ENCODE data around the gene PDZD4. TPM values are rescaled to one million over a fixed set of nuclear protein-coding genes. Genes with fewer than 3 reads are reported as not detected.

PDZD4 gene
- total RNA-seq, 2 donors from 2014 or later: 0.82 to 5.0 TPM

DNA sequence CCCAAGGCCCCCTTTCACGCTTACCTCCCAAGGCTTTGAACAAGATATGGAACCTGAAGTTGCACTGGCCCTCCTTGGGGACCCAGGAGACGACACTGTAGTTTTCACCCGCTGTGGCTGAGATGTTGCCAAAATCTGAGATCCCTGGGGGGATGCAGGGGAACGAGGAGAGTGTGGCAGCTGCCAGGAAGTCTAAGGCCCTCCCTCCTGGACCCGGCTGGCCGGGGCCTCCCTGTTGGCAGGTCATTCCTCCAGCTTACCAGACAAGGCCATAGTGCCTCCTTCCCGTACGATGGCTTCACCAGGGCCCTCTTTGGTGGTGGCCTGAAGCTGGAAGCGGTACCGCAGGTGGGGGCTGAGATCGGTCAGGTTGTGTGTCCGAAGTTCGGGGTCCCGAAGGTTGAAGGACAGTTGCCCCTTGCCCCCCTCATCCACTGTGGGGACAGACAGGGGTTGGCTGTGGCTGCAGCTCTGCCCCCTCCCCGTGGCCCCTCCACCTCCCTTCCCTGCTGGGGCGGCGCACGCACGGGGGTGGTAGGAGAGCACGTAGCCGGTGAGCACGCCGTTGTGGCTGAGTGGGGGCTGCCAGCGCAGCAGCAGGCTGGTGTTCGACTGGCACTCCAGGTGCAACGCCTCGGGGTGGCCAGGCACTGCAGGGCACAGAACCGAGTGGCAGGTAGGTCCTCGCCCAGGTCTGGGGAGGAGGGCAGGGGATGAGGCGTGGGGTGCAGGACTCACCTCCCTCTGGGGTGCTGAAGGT is 34.4 kb upstream of the PDZD4 start:
- no peaks in the 10 kb centered on the region for H3K4me1 Mint-ChIP-seq (ENCODE audit: low read depth)
- ATAC-seq (replicated peaks in 1 of 2) (no peak), DNase-seq (no peak)
- H3K36me3 Mint-ChIP-seq (ENCODE audit: insufficient read depth in 2 of 2): no peaks in the 10 kb centered on the region
- peaks cover 18% of the 10 kb centered on the region for H3K27me3 Mint-ChIP-seq (ENCODE audit: low read depth)
- no peak overlapping the region for H3K4me3 Mint-ChIP-seq
- no peaks in the 10 kb centered on the region for H3K9me3 Mint-ChIP-seq
- no peak overlapping the region for H3K27ac Mint-ChIP-seq

- H3K4me3 Mint-ChIP-seq: no peak overlapping the region
- H3K27me3 Mint-ChIP-seq (ENCODE audit: low read depth): peaks cover 18% of the 10 kb centered on the region
- no peak overlapping the region for H3K27ac Mint-ChIP-seq
- no peak for ATAC-seq (replicated peaks in 1 of 2)
- H3K9me3 Mint-ChIP-seq: no peaks in the 10 kb centered on the region
- no peaks in the 10 kb centered on the region for H3K36me3 Mint-ChIP-seq (ENCODE audit: insufficient read depth in 2 of 2)
- no peak for DNase-seq
- H3K4me1 Mint-ChIP-seq (ENCODE audit: low read depth): no peaks in the 10 kb centered on the region
Observed at GRCh38 chrX:153864101-153864500, 33.8 kb upstream of the PDZD4 start.

DNA sequence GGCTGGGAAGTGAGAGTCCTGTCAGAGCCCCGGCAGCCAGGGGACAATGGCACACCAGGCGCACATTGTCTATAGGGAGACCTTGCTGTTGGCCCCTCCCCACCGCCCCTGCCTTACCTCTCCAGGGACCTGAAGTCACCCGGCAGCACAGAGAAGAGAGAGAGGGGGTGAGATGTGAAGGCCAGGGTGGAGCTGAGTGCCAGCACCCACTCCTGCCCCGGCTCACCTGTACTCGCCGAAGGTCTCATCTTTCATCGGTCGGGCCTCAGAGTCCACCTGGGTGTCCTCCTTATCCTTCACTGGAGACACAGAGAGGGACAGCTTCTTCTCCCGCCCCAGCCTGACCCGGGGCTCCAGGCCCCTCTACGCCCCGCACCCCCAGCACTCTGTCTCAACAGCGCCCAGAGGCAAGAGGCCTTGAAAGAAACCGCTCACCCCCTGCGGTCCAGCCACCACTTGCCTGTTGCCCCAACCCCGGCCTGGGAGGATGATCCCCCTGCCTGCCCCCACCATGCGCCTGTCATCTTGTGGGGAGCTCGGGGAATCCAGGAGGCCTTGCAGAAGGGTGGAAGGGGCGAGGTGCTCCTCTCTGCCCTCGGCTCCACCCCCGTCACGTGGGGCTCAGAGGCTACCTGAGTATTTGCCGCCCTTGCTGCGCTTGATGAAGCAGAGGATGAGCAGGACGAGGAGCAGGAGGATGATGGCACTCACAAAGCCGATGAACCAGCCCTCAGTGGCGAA is 33.1 kb upstream of the PDZD4 start:
- Mint-ChIP-seq H3K27ac (no peak overlapping the region), H3K36me3 (ENCODE audit: insufficient read depth in 2 of 2) (no peaks in the 10 kb centered on the region), H3K4me3 (no peak overlapping the region), H3K27me3 (ENCODE audit: low read depth) (peaks cover 18% of the 10 kb centered on the region), H3K4me1 (ENCODE audit: low read depth) (no peaks in the 10 kb centered on the region), H3K9me3 (no peaks in the 10 kb centered on the region)
- ATAC-seq (replicated peaks in 1 of 2): no peak
- DNase-seq: no peak

- Mint-ChIP-seq H3K4me3 (no peak overlapping the region), H3K4me1 (ENCODE audit: low read depth) (peaks cover 2% of the 10 kb centered on the region), H3K27ac (no peak overlapping the region), H3K27me3 (ENCODE audit: low read depth) (peaks cover 22% of the 10 kb centered on the region), H3K36me3 (ENCODE audit: insufficient read depth in 2 of 2) (no peaks in the 10 kb centered on the region), H3K9me3 (no peaks in the 10 kb centered on the region)
- DNase-seq (no peak), ATAC-seq (replicated peaks in 1 of 2) (no peak)
Observed at GRCh38 chrX:153862369-153863250, 32.3 kb upstream of the PDZD4 start.

DNA sequence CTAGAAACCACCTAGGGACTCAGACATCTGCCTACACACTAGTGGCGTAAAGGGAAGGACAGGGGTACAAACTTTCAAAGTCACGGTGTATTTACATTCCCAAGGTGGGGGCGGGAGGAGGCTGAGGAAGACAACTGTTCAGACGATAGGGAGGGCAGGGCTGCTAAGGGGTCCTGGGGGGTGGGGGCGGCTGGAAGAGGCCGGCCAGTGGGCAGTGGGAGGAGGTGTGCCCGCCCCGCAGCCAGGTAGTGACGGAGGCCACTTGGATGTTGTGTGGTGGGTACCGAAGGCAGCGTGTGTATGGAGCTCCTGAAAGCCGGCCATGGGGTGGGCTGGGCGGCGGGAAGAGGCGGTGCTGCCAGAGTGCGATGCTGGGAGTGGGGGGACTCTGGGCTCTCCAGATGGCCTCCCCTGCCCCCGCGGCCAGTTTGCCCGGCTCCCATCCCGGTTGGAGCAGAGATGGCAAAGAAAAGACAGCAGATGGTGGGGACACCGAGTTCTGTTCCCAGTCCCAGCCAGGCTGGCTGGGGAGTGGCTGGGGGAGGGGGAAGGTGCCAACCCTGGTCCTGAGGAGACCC is 31.5 kb upstream of the PDZD4 start:
- Mint-ChIP-seq H3K9me3 (no peaks in the 10 kb centered on the region), H3K27ac (no peak overlapping the region), H3K4me1 (ENCODE audit: low read depth) (peaks cover 10% of the 10 kb centered on the region)

GRCh38 chrX:153861151-153861550 is 30.8 kb upstream of the PDZD4 start:
- DNase-seq (no peak), ATAC-seq (replicated peaks in 1 of 2) (no peak)
- H3K9me3 Mint-ChIP-seq: no peaks in the 10 kb centered on the region
- H3K27me3 Mint-ChIP-seq (ENCODE audit: low read depth): peaks cover 36% of the 10 kb centered on the region
- peaks cover 10% of the 10 kb centered on the region for H3K4me1 Mint-ChIP-seq (ENCODE audit: low read depth)
- no peak overlapping the region for H3K27ac Mint-ChIP-seq
- H3K36me3 Mint-ChIP-seq (ENCODE audit: insufficient read depth in 2 of 2): no peaks in the 10 kb centered on the region
- H3K4me3 Mint-ChIP-seq: no peak overlapping the region

More for the DNA sequence above, 31.5 kb upstream of the PDZD4 start:
- H3K36me3 Mint-ChIP-seq (ENCODE audit: insufficient read depth in 2 of 2): no peaks in the 10 kb centered on the region
- DNase-seq (no peak), ATAC-seq (replicated peaks in 1 of 2) (no peak)
- peaks cover 30% of the 10 kb centered on the region for H3K27me3 Mint-ChIP-seq (ENCODE audit: low read depth)
- H3K4me3 Mint-ChIP-seq: no peak overlapping the region

- Mint-ChIP-seq H3K9me3 (no peaks in the 10 kb centered on the region), H3K27ac (no peak overlapping the region), H3K36me3 (ENCODE audit: insufficient read depth in 2 of 2) (no peaks in the 10 kb centered on the region), H3K27me3 (ENCODE audit: low read depth) (peaks cover 60% of the 10 kb centered on the region), H3K4me3 (no peak overlapping the region), H3K4me1 (ENCODE audit: low read depth) (peaks cover 10% of the 10 kb centered on the region)
- no peak for DNase-seq
- ATAC-seq (replicated peaks in 1 of 2): no peak
Observed at GRCh38 chrX:153857348-153857903, 27.1 kb upstream of the PDZD4 start.

DNA sequence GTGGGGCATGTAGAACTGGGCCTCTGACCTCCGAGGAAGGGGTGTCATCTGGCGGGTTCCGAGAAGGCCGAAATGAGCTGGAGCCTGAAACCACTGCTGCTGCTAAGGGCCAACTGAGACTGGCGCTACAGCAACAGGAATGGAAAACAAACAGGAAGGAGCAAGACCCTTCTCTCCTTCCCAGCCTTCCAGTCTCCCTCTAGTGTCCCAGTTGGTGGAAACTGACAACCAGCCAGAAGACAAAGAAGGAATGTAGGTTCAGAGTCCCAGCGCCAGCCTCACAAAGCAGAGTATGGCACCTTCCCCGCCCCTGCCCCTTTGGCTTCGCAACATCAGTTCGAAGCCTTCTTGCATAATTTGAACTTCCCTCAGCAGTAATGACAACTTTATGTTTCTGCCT is 24.4 kb upstream of the PDZD4 start:
- ATAC-seq (replicated peaks in 1 of 2): no peak
- Mint-ChIP-seq H3K4me1 (ENCODE audit: low read depth) (peaks cover 10% of the 10 kb centered on the region), H3K4me3 (no peak overlapping the region), H3K9me3 (no peaks in the 10 kb centered on the region), H3K36me3 (ENCODE audit: insufficient read depth in 2 of 2) (no peaks in the 10 kb centered on the region), H3K27me3 (ENCODE audit: low read depth) (peaks cover 53% of the 10 kb centered on the region), H3K27ac (no peak overlapping the region)
- DNase-seq: no peak

- Mint-ChIP-seq H3K27ac (no peak overlapping the region), H3K4me3 (no peak overlapping the region), H3K36me3 (ENCODE audit: insufficient read depth in 2 of 2) (no peaks in the 10 kb centered on the region), H3K4me1 (ENCODE audit: low read depth) (peaks cover 10% of the 10 kb centered on the region), H3K27me3 (ENCODE audit: low read depth) (peaks cover 53% of the 10 kb centered on the region), H3K9me3 (no peaks in the 10 kb centered on the region)
- ATAC-seq (replicated peaks in 1 of 2): no peak
- no peak for DNase-seq
Observed at GRCh38 chrX:153853902-153854267, 23.5 kb upstream of the PDZD4 start.

GRCh38 chrX:153853180-153853901 is 23.0 kb upstream of the PDZD4 start:
- Mint-ChIP-seq H3K36me3 (ENCODE audit: insufficient read depth in 2 of 2) (no peaks in the 10 kb centered on the region), H3K9me3 (no peaks in the 10 kb centered on the region), H3K4me1 (ENCODE audit: low read depth) (peaks cover 10% of the 10 kb centered on the region), H3K27ac (no peak overlapping the region), H3K4me3 (no peak overlapping the region), H3K27me3 (ENCODE audit: low read depth) (peaks cover 56% of the 10 kb centered on the region)
- no peak for ATAC-seq (replicated peaks in 1 of 2)
- DNase-seq: no peak

- Mint-ChIP-seq H3K27ac (no peak overlapping the region), H3K27me3 (ENCODE audit: low read depth) (peaks cover 53% of the 10 kb centered on the region), H3K4me3 (no peak overlapping the region), H3K9me3 (no peaks in the 10 kb centered on the region), H3K4me1 (ENCODE audit: low read depth) (peaks cover 2% of the 10 kb centered on the region), H3K36me3 (ENCODE audit: insufficient read depth in 2 of 2) (no peaks in the 10 kb centered on the region)
- ATAC-seq (replicated peaks in 1 of 2): no peak
- DNase-seq: no peak
Observed at GRCh38 chrX:153851981-153852380, 21.6 kb upstream of the PDZD4 start.

DNA sequence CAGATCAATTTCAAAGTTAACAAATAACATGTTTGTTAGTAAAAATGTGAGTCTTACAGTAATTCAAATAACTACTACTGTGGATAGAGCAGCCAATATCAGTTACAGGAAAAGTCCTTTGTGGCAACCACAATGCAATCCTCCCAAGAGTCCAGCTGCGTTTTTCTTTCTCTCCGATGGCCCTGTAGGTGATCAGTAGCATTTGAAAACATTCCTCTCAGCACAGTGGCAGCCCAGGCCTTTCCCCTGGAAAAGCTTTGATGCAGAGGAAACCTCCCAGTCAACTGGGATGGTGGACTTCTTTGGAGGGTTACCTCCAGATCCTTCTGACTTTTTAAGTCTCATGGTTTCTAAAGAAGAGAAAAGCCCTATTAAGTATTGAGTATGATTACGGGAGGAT is 18.0 kb upstream of the PDZD4 start:
- Mint-ChIP-seq H3K4me3 (no peak overlapping the region), H3K27me3 (ENCODE audit: low read depth) (peaks cover 51% of the 10 kb centered on the region), H3K9me3 (no peaks in the 10 kb centered on the region), H3K4me1 (ENCODE audit: low read depth) (no peaks in the 10 kb centered on the region), H3K36me3 (ENCODE audit: insufficient read depth in 2 of 2) (no peaks in the 10 kb centered on the region), H3K27ac (no peak overlapping the region)
- DNase-seq: no peak
- ATAC-seq (replicated peaks in 1 of 2): no peak

Data from activated T-cell treated with anti-CD3 and anti-CD28 coated beads, Interleukin-2, amount 50 U/mL, for 72 hours (primary cell).